H9 (cell line): ENCODE data around the gene KCNMA1. TPM values are rescaled to one million over a fixed set of nuclear protein-coding genes. Genes with fewer than 3 reads are reported as not detected.

Source experiments
- DNase-seq: peaks from one replicate; pipeline ENCODE4 v3.0.0-alpha.2; 2017
- H2AFZ ChIP-seq: one replicate; pipeline ENCODE4 v1.6.1; 2013; ENCODE audit warnings: mild to moderate bottlenecking, low read length, control low read depth, moderate library complexity
- H2AK5ac ChIP-seq: 2 replicates; pipeline ENCODE4 v1.6.1; 2013; ENCODE audit warnings: low read length, control low read depth, mixed read lengths; ENCODE audit not compliant: insufficient read length
- H2BK120ac ChIP-seq: one replicate; pipeline ENCODE4 v1.6.1; 2013; ENCODE audit warnings: low read depth, mild to moderate bottlenecking, low read length, control low read depth, inconsistent platforms; ENCODE audit not compliant: poor library complexity, severe bottlenecking
- H2BK12ac ChIP-seq: 2 replicates; pipeline ENCODE4 v1.6.1; 2013; ENCODE audit warnings: low read length, control low read depth, mixed read lengths, low read depth; ENCODE audit not compliant: insufficient read length
- H2BK15ac ChIP-seq: 2 replicates; pipeline ENCODE4 v1.6.1; 2013; ENCODE audit warnings: low read depth, low read length, control low read depth
- H2BK20ac ChIP-seq: one replicate; pipeline ENCODE4 v1.6.1; 2013; ENCODE audit warnings: low read depth, mild to moderate bottlenecking, low read length, control low read depth, inconsistent platforms; ENCODE audit not compliant: poor library complexity, severe bottlenecking
- H2BK5ac ChIP-seq: 2 replicates; pipeline ENCODE4 v1.6.1; 2013; ENCODE audit warnings: low read length, control low read depth, mixed read lengths; ENCODE audit not compliant: insufficient read length
- H3K14ac ChIP-seq: 2 replicates; pipeline ENCODE4 v1.6.1; 2013; ENCODE audit warnings: low read length, control low read depth; ENCODE audit not compliant: insufficient read depth
- H3K18ac ChIP-seq: 2 replicates; pipeline ENCODE4 v1.6.1; 2013; ENCODE audit warnings: low read depth, mild to moderate bottlenecking, mixed read lengths, low read length, control low read depth; ENCODE audit not compliant: insufficient read length
- H3K23ac ChIP-seq: 2 replicates; pipeline ENCODE4 v1.6.1; 2013; ENCODE audit warnings: low read length, control low read depth, mixed read lengths, low read depth; ENCODE audit not compliant: insufficient read length
- H3K23me2 ChIP-seq: 2 replicates; pipeline ENCODE4 v1.6.1; 2013; ENCODE audit warnings: low read depth, mild to moderate bottlenecking, mixed read lengths, low read length, control low read depth; ENCODE audit not compliant: insufficient read length, poor library complexity, severe bottlenecking
- H3K27ac ChIP-seq: 2 replicates; pipeline ENCODE4 v1.5.1; 2013; ENCODE audit warnings: low read length, control low read depth, mixed read lengths, low read depth; ENCODE audit not compliant: insufficient read length
- H3K27me3 ChIP-seq: 2 replicates; pipeline ENCODE4 v1.6.1; 2013; ENCODE audit warnings: low read length, control low read depth, inconsistent platforms; ENCODE audit not compliant: insufficient read depth
- H3K4ac ChIP-seq: 2 replicates; pipeline ENCODE4 v1.6.1; 2013; ENCODE audit warnings: low read depth, mild to moderate bottlenecking, control low read depth, inconsistent platforms, low read length, moderate library complexity
- H3K4me1 ChIP-seq: 2 replicates; pipeline ENCODE4 v1.6.1; 2013; ENCODE audit warnings: low read length, control low read depth, inconsistent platforms; ENCODE audit not compliant: insufficient read depth
- H3K4me2 ChIP-seq: 2 replicates; pipeline ENCODE4 v1.6.1; 2013; ENCODE audit warnings: low read length, control low read depth, mixed read lengths; ENCODE audit not compliant: insufficient read length, insufficient read depth
- H3K56ac ChIP-seq: 2 replicates; pipeline ENCODE4 v1.6.1; 2013; ENCODE audit warnings: low read depth, mild to moderate bottlenecking, mixed read lengths, low read length, control low read depth; ENCODE audit not compliant: insufficient read length
- H3K79me1 ChIP-seq: 2 replicates; pipeline ENCODE4 v1.6.1; 2013; ENCODE audit warnings: low read depth, mild to moderate bottlenecking, moderate library complexity, low read length, control low read depth, inconsistent platforms; ENCODE audit not compliant: insufficient read depth, poor library complexity, severe bottlenecking
- H3K79me2 ChIP-seq: 2 replicates; pipeline ENCODE4 v1.6.1; 2013; ENCODE audit warnings: low read length, control low read depth, inconsistent platforms; ENCODE audit not compliant: insufficient read depth
- H3K9ac ChIP-seq: 2 replicates; pipeline ENCODE4 v1.6.1; 2013; ENCODE audit warnings: low read length, control low read depth, mixed read lengths; ENCODE audit not compliant: insufficient read length; ENCODE audit errors: extremely low read depth
- H3K9me3 ChIP-seq: one replicate; pipeline ENCODE4 v1.6.1; 2013; ENCODE audit warnings: low read depth, low read length, inconsistent platforms; ENCODE audit not compliant: control insufficient read depth
- H3T11ph ChIP-seq: one replicate; pipeline ENCODE4 v1.6.1; 2013; ENCODE audit warnings: mild to moderate bottlenecking, low read length, control low read depth, inconsistent platforms
- H4K20me1 ChIP-seq: one replicate; pipeline ENCODE4 v1.6.1; 2013; ENCODE audit not compliant: control insufficient read depth, insufficient read length, insufficient read depth
- H4K5ac ChIP-seq: 2 replicates; pipeline ENCODE4 v1.6.1; 2013; ENCODE audit warnings: low read depth, mild to moderate bottlenecking, mixed read lengths, low read length, control low read depth; ENCODE audit not compliant: insufficient read length
- H4K8ac ChIP-seq: replicated peaks from 2 replicates; pipeline ENCODE4 v1.6.1; 2013; ENCODE audit warnings: low read length, control low read depth, mixed read lengths, low read depth; ENCODE audit not compliant: insufficient read length
- H4K91ac ChIP-seq: 2 replicates; pipeline ENCODE4 v1.6.1; 2013; ENCODE audit warnings: low read depth, mild to moderate bottlenecking, moderate library complexity, mixed read lengths, low read length, control low read depth; ENCODE audit not compliant: insufficient read length
- H3K27ac Mint-ChIP-seq, 3 experiments: 2 replicates in 2 of 3; 3 replicates in 1 of 3; pipeline ENCODE4 v1.8.0; 2020 to 2021; ENCODE audit warnings: mixed read lengths in 3 of 3, mild to moderate bottlenecking in 1 of 3, moderate library complexity in 1 of 3
- H3K27me3 Mint-ChIP-seq: 2 replicates; pipeline ENCODE4 v1.8.0; 2021; ENCODE audit warnings: low read depth, mild to moderate bottlenecking, moderate library complexity, mixed read lengths
- H3K36me3 Mint-ChIP-seq, 3 experiments: 2 replicates in 2 of 3; 3 replicates in 1 of 3; pipeline ENCODE4 v1.8.0; 2020 to 2021; ENCODE audit warnings: low read depth in 3 of 3, mixed read lengths in 3 of 3; ENCODE audit not compliant: insufficient read depth in 1 of 3
- H3K4me1 Mint-ChIP-seq, 2 experiments: 2 replicates each; pipeline ENCODE4 v1.8.0; 2020; ENCODE audit warnings: mixed read lengths in 2 of 2
- H3K4me3 Mint-ChIP-seq, 2 experiments: 2 replicates in 1 of 2; 3 replicates in 1 of 2; pipeline ENCODE4 v1.8.0; 2020 to 2021; ENCODE audit warnings: mild to moderate bottlenecking in 2 of 2, mixed read lengths in 2 of 2, moderate library complexity in 1 of 2
- H3K9me3 Mint-ChIP-seq, 2 experiments: 2 replicates in 1 of 2; 3 replicates in 1 of 2; pipeline ENCODE4 v1.8.0; 2020; ENCODE audit warnings: mild to moderate bottlenecking in 2 of 2, mixed read lengths in 2 of 2, moderate library complexity in 1 of 2
- WGBS: extraction: QIAGEN DNeasy Blood & Tissue Kit; methylation state at CpG from one replicate; pipeline ENCODE4 v1.1.7; 2013; ENCODE audit warnings: missing lambda C conversion rate, low lambda C conversion rate, mixed read lengths; ENCODE audit not compliant: insufficient read length; ENCODE audit errors: extremely low coverage; 5-methylcytosine and 5-hydroxymethylcytosine counted together
- total RNA-seq: library from RNA; stranded (reverse); gene quantifications from 2 replicates; pipeline ENCODE4 v1.2.1, GENCODE V29; 2021
- TF ChIP-seq, protein P1 (sequence below): fragments of 200-600 bp; sonication (generic); conservative IDR thresholded peaks from 3 replicates; pipeline ENCODE4 v1.8.0; 2021; ENCODE audit warnings: antibody characterized with exemption, mild to moderate bottlenecking

The KCNMA1 gene
- total RNA-seq, 1 experiment from 2014 or later, result 2.0 TPM

DNA sequence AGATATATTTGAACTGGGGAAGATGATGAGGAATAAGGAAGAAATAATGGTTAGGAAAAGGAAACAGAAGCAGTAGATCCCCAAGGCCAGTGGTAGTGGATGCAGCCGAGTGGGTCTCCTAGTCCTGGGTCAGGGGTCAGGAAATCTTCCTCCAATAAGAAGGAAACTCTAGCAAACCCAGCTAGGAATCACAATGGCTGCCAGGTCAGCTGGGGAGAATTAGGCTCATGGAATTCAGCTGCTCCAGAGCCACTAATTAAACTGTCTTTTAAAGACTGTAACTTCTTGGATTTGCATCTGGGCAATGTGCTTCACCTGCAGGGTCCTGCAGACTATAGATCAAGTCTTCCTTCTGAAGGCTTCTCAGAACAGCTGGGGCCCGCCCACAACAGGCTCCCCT lies 644.4 kb downstream of the KCNMA1 start:
- H3K4me1 Mint-ChIP-seq, result peaks cover 6 to 13% of the 10 kb centered on the region in 2 experiments; a peak in 3 of 4 replicates
- no peak overlapping the region for H3K4me3 Mint-ChIP-seq
- no peak overlapping the region for H3K14ac ChIP-seq
- H3K23me2 ChIP-seq, result no peaks in the 10 kb centered on the region
- H3K27me3 Mint-ChIP-seq, result no peaks in the 10 kb centered on the region; the same call in 1 of the 2 replicates
- no peaks in the 10 kb centered on the region for H4K20me1 ChIP-seq
- no peaks in the 10 kb centered on the region for H3K27me3 ChIP-seq
- H3K4ac ChIP-seq, result no peak overlapping the region
- H2BK15ac ChIP-seq, result no peak overlapping the region
- no peak overlapping the region for H3K18ac ChIP-seq
- no peaks in the 10 kb centered on the region for H3K9me3 Mint-ChIP-seq
- no peak overlapping the region for H4K91ac ChIP-seq
- no peaks in the 10 kb centered on the region; a peak in 1 of 7 replicates for H3K36me3 Mint-ChIP-seq
- H3K23ac ChIP-seq, result no peak overlapping the region
- H2BK120ac ChIP-seq, result no peak overlapping the region
- no peaks in the 10 kb centered on the region for H3K4me1 ChIP-seq
- H4K8ac ChIP-seq, result no peak overlapping the region
- TF ChIP-seq, protein P1, sequence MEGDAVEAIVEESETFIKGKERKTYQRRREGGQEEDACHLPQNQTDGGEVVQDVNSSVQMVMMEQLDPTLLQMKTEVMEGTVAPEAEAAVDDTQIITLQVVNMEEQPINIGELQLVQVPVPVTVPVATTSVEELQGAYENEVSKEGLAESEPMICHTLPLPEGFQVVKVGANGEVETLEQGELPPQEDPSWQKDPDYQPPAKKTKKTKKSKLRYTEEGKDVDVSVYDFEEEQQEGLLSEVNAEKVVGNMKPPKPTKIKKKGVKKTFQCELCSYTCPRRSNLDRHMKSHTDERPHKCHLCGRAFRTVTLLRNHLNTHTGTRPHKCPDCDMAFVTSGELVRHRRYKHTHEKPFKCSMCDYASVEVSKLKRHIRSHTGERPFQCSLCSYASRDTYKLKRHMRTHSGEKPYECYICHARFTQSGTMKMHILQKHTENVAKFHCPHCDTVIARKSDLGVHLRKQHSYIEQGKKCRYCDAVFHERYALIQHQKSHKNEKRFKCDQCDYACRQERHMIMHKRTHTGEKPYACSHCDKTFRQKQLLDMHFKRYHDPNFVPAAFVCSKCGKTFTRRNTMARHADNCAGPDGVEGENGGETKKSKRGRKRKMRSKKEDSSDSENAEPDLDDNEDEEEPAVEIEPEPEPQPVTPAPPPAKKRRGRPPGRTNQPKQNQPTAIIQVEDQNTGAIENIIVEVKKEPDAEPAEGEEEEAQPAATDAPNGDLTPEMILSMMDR, result no peak
- no peaks in the 10 kb centered on the region for H3K9me3 ChIP-seq
- DNase-seq, result no peak
- no peak overlapping the region for H3K27ac ChIP-seq
- H3K9ac ChIP-seq, result no peak overlapping the region
- no peak overlapping the region for H2AK5ac ChIP-seq
- no CpG with 5 or more reads among the region's 2 CpGs for WGBS
- no peak overlapping the region for H2BK5ac ChIP-seq
- no peak overlapping the region for H3K56ac ChIP-seq
- no peak overlapping the region for H2BK20ac ChIP-seq
- no peak overlapping the region for H3T11ph ChIP-seq
- H3K4me2 ChIP-seq, result no peak overlapping the region
- peak overlapping the region in 1 of 3 experiments; percentile 1; a peak in 1 of 7 replicates for H3K27ac Mint-ChIP-seq
- no peaks in the 10 kb centered on the region for H3K79me1 ChIP-seq
- no peaks in the 10 kb centered on the region for H3K79me2 ChIP-seq
- no peak overlapping the region for H2BK12ac ChIP-seq
- H2AFZ ChIP-seq, result no peak overlapping the region
- no peak overlapping the region for H4K5ac ChIP-seq
